HG02884 (cell line): ENCODE results near the gene RAC2.
"Not testable (repeated sequence)": the region's sequence is repeated elsewhere in the genome, so short reads cannot be mapped to it uniquely, and the experiment has no call there.

Source experiments
- ATAC-seq: cut with Tn5 transposase; IDR thresholded peaks from one replicate; pipeline ENCODE4 v1.9.1; 2021; ENCODE audit warnings: mild to moderate bottlenecking, moderate library complexity; ENCODE audit not compliant: unreplicated experiment

Gene RAC2

GRCh38 chr22:37256075-37256726, 12.1 kb upstream of the RAC2 start:
- no peak for ATAC-seq

GRCh38 chr22:37255558-37256006, 11.5 kb upstream of the RAC2 start:
- no peak for ATAC-seq

GRCh38 chr22:37254867-37255233, 10.8 kb upstream of the RAC2 start:
- no peak for ATAC-seq

GRCh38 chr22:37254209-37254866, 10.3 kb upstream of the RAC2 start:
- no peak for ATAC-seq

- ATAC-seq = no peak
Measured at GRCh38 chr22:37253126-37253660, 9.1 kb upstream of the RAC2 start.

- ATAC-seq = not testable (repeated sequence)
Measured at GRCh38 chr22:37251836-37252235, 7.8 kb upstream of the RAC2 start.

- ATAC-seq = no peak
Measured at GRCh38 chr22:37249986-37250385, 5.9 kb upstream of the RAC2 start.

GRCh38 chr22:37248251-37248650, 4.2 kb upstream of the RAC2 start:
- ATAC-seq = no peak

GRCh38 chr22:37245740-37246139, 1.7 kb upstream of the RAC2 start:
- no peak for ATAC-seq

GRCh38 chr22:37244922-37245722, 1.1 kb upstream of the RAC2 start:
- no peak for ATAC-seq

GRCh38 chr22:37243402-37244113, 511 bp downstream of the RAC2 start:
- no peak for ATAC-seq

GRCh38 chr22:37242395-37242918, 1.6 kb downstream of the RAC2 start:
- ATAC-seq = peak; percentile 59

- no peak for ATAC-seq
Measured at GRCh38 chr22:37241351-37242142, 2.5 kb downstream of the RAC2 start.

GRCh38 chr22:37240941-37241320, 3.1 kb downstream of the RAC2 start:
- no peak for ATAC-seq

- no peak for ATAC-seq
Measured at GRCh38 chr22:37240240-37240940, 3.7 kb downstream of the RAC2 start.

- no peak for ATAC-seq
Measured at GRCh38 chr22:37239336-37240239, 4.5 kb downstream of the RAC2 start.

GRCh38 chr22:37237371-37238268, 6.4 kb downstream of the RAC2 start:
- no peak for ATAC-seq
